Hepatocyte (in vitro differentiated cells): Measurements from ENCODE around the gene CCL16.

Source experiments
- EZH2phosphoT487 ChIP-seq: fragments of 200-600 bp; sonication (generic); IDR thresholded peaks from one replicate; pipeline ENCODE4 v1.6.1; 2018; ENCODE audit warnings: antibody characterized with exemption, mild to moderate bottlenecking, low read depth, moderate library complexity; ENCODE audit not compliant: unreplicated experiment, severe bottlenecking
- TF ChIP-seq, protein P1 (sequence below): fragments of 200-600 bp; sonication (generic); IDR thresholded peaks from 2 replicates; pipeline ENCODE4 v1.5.1; 2016; ENCODE audit warnings: antibody characterized with exemption, mild to moderate bottlenecking; ENCODE audit not compliant: poor library complexity

GRCh38 chr17:35965272-35965671, 16.0 kb downstream of the CCL16 start:
- TF ChIP-seq, protein P1, sequence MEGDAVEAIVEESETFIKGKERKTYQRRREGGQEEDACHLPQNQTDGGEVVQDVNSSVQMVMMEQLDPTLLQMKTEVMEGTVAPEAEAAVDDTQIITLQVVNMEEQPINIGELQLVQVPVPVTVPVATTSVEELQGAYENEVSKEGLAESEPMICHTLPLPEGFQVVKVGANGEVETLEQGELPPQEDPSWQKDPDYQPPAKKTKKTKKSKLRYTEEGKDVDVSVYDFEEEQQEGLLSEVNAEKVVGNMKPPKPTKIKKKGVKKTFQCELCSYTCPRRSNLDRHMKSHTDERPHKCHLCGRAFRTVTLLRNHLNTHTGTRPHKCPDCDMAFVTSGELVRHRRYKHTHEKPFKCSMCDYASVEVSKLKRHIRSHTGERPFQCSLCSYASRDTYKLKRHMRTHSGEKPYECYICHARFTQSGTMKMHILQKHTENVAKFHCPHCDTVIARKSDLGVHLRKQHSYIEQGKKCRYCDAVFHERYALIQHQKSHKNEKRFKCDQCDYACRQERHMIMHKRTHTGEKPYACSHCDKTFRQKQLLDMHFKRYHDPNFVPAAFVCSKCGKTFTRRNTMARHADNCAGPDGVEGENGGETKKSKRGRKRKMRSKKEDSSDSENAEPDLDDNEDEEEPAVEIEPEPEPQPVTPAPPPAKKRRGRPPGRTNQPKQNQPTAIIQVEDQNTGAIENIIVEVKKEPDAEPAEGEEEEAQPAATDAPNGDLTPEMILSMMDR = no peak
- TF ChIP-seq EZH2phosphoT487 = no peak
